ENCODE measurements around the gene TGFBR2.
A peak's percentile ranks its signal among the peaks of the same experiment; 100 is the strongest.

Gene TGFBR2

DNA sequence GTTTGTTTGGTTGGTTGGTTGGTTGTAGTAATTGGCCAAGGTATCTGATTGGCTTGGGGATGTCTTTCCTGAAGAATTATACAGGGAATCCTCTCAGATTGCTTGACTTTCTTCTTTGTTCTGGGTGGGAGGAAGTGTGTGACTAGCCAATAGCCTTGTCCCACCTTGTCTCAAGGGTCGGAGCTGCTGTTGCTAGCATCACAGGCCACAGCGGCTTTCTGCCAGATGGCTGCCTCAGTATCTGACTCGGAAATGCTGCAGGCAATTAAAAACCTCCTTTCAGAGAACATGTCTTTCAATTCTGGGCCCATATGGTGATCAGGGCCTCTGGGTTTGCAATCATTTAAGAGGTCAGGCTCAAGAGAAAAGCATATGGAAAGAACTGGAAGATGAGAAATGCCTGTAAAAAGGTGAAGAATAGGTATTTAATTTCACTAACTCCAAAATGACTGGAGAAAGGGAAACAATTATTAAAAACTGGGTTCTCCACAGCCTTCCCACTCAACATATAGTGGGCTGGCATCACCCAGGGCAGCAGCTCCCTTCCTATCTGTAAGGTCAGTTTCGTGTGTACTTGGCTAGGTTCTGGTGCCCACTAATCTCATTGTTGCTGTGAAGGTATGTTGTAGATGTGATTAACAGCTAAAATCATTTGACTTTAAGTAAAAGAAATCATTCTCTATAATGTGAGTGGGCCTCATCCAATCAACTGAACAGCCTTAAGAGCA, 32.4 kb downstream of the TGFBR2 start:
- DNase-seq: no peak

DNA sequence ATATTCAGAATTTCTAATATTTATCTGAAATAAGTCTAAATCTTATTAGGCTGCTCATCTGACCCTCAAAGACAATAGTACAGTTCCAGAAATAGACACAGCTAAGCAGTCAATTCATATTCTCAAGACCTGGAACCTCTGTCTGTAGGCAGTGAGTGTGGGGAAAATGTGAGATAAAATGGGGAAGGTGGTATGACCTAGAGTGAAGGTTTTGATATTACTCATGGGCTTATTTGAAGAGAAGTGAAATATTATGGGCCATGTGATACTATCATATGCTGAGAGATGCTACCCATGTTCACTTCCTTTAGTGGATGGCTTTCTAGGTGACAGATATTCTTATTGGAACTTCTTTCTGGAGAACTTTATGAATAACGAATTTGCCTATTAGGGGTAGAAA, 33.5 kb downstream of the TGFBR2 start:
- peak in 1 of 2 donors; percentile 34 for DNase-seq

DNA sequence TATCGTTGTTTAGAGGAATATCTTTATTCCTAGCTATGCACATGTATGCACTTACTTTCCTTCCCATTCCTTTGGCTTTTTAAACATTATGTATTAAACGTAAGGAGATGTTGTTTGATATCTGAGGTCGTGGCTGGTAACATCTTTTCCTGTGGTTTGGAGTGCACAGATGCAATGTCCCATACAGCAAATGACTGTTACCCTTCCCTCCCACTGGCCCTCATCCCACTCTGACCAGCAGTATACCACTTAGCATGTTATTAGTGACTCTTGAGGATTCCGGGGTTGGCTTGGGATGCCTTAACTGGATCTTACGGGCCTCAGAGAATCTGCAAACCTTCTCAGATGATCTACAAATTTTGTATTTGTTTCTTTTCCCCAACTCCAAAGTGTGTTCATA, 34.5 kb downstream of the TGFBR2 start:
- no peak for DNase-seq

DNA sequence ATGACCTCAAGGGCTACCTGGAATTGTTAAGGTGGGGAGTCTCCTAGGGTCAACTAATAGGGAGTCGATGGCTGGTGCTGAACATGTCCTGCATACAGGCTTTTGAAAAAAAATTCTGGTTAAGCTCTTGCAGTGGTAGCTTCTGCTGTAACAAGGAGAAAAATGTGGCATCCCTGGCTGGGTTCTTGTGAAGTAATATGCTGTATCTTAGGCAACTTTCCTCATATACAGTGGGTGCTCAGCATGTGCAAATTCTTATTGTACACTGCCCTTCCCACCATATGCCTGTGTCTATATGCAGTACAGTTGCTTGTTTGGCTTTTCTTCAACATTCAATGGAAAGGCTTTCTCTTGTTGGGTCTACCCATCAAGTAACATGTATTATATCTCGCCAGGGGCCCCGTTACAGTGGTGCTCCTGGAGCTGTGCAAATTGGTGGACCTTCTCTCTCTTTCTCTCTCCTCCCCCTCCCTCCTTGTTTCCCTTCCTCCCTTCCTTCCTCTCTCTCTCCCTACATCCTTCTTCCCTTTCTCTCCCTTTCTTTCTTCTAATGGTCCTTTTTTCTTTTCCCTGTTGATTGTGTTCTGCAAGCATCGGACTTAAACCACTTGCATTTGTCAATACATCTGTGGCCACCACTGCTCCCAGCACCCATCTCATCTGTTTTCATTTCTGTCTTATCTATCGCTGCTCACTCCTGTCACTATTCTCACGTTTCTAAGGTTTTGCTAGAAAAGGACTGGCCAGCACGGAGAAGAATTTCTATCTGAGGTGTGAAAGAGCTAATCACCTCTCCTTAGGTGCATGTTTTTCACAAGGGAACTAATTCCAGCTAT, 35.2 kb downstream of the TGFBR2 start:
- no peak for DNase-seq

DNA sequence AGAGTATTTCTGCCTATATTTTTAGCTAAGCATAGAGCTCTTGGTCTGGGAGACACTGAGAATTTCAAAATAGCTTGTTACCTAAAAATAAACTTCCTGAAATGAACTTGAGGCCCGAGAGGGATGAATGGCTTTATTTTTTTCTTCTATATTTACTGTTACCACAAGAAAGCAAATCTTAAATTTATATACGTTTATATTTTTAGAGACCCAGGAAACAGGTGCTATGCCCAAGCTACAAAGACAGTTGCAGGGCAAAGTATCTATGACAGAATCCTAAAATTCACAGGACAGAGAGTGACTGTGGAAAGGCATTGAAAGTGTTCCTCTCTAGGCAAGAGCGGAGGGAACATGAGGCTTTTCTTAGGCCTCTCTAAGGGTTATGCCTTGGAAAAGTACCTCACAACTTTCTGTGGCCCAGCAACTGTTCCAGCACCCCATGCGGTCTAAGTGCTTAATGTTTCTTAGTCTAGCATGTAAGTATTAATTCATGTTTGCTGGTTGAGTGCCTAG, 36.5 kb downstream of the TGFBR2 start:
- no peak for DNase-seq

DNA sequence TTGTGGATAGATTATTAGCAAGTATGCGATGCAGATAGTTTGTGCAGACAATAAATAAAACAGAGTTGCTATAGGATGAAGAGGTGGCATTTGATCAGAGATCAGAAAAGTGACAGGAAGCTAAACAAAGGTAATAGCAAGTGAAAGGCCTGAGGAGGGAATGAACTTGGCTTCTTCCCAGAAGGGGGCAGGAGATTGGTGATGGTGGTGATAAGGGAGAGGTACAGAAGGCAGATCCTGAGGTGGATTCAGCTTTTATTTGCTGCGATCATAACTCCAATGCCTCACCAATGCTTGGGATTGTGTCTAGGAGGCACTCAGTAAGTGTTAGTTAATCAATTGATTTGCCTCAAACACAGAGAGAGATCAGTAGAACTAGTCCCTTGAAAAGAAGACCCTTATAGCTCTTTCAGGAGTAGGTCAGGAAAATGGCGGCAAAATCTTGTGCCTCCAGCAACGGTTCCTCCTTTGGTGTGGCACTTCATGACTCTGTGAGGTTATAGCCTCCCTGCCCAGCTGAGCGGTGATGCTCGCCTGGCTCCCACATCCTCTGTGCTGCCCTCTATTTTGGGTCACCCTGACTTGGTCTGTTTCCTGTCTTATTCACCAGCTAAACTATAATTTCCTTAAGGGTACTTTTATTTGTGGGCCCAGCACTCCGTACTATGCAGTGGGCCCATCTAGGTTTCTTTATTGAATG, 37.5 kb downstream of the TGFBR2 start:
- peak; percentile 39 to 56 for DNase-seq

DNA sequence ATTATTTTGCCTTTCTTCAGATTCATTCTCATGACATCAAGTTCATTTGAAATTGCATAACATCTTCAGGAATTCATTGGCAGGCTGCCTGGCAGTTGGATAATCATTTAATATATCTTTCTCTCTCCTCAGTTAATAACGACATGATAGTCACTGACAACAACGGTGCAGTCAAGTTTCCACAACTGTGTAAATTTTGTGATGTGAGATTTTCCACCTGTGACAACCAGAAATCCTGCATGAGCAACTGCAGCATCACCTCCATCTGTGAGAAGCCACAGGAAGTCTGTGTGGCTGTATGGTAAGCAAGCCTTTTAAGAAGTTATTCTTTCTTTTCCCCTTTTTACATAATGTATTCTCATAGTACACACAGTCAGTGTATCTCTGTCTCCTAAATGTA, 38.2 kb downstream of the TGFBR2 start:
- DNase-seq: peak; percentile 64 to 65

DNA sequence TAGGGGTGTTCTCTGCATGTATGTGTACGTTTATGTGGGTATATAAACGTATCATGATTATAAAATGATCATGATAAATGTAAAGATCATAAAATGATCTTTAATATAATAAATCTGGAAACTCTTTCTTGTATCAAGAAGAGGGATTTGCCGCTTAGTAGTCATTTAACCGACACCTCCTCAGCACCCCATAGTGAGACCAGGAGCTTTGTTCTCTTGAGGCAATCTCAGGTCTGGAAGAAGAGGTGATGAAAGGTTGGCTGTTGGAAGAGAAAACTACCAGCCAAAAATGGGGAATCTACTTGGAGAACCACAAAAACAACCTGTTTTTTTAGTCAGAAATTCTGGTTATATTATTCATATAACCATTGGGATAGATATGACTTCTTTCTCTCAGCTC, 38.7 kb downstream of the TGFBR2 start:
- no peak for DNase-seq

DNA sequence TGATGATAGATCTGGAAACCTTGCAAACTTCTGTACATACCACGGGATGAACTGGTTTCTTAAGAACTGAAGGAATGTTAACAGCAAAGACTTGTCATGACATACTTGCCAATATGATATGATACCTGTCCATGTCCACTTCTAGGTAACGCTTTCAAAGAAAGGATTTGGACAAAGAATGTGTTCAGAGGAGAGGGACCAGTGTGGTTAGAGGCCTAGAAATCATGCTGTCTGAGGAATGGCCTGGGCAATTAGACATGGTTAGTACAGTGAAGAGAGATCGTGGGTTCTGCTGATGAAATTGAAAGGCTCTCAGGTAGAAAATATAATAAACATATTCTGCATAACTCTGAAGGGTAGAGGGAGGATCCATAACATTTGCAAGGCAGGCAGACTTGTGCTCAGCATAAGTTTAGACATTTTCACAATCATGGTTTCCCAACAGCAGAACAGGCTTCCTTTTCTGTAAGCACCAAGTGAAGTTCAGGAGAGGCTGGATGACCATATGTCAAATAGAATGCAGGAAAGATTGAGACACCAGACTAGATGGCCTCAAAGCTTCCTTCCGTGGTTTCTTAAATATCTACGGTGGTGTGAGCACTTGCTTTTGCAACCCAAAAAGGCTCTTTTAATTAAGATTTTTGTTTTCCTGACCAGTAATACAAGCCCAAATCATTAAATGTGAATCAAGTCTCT, 39.9 kb downstream of the TGFBR2 start:
- DNase-seq: no peak

DNA sequence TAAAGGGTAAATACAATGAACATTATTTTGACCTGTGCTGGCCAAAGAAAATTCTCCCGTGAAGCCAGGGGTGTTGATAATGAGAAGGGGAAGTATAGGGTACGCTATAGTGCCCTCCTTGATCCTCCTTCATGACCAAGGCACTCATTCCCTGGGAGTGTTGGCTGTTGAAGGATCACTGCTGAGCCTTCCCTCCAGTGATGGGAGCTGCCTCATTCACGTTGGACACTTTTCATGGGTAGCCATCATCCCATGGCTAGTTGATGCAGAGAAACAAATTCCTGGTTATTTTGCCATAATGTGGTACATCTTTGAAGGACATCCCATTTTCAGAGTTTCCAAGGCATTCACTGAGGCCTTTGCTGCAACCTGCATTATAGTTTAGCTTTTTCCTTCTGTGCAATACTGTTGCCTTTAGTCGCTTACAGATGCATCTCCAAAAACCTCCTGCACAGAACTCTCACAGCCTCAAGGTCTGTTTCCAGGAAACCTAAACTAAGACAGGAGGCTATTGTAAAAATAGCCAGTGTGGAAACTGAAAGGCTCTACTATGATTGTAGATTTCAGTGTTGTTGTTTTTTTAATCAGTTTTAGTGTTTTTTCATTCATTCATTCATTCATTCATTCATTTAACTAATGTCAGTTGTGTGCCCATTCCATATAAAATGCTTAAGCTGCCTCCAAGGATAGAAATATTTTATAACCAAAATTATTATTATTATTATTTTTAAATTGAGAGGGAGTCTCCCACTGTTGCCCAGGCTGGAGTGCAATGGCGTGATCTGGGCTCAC, 40.8 kb downstream of the TGFBR2 start:
- no peak for DNase-seq

DNA sequence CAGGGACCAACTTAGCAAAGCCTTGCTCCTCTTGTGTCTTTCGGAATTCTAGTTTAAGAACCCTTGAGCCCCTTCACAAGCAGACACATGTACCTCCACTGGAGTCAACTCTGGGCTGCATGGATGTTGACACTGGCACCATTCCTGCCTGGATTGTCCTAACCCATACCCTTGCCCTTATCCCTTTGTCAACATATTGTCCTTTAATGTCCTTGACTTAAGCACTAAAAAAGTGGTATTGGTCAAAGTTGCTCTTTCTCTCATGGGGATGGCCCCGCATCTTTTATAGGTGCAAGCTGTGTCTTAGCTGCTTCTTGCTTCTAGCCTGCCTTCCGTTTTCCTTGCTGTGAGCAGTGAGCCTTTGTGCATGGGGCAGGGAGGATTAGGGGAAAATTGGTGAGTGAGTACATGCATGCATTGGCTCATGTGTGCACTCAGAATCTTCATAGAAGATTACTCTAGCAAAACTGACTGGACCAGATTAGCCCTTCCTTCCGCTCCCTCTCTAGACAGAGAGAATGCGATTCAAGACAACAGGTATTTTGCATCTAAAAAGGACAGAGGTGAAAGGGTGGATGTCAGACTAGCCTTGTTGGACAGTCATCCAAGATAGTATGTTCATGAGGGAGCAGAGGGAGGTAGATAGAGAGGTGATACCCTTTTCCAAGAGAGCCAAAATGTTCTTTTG, 42.4 kb downstream of the TGFBR2 start:
- DNase-seq: no peak

DNA sequence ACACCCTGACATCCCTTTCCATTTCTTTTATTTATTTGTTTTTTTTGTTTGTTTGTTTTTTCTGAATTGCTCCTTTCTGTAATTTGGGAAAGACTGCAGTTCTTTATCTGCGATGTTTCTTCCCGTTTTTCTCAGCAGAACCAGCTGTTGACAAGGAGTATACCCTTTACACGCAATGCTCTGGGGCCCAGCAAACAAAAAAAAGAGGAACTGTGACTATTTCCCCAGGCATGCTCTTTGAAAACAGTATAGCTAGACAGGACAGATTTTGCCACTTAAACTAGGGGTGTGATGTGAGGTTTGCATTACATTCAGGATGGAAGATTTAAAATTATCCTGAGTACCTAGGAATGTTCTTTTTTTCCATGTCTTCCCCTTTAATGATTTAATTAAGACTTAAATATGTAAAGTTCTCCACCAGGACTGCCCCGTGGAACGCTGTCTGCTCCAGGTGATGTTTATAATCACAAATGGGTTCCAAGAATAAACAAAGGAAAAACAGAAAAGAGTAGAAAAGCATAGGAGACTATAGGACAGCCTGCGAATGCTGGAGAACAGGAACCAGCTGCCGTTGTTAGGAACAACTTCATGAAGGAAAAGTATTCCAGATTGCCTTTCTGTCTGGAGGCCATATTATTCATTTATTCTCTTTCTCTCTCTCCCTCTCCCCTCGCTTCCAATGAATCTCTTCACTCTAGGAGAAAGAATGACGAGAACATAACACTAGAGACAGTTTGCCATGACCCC, 43.3 kb downstream of the TGFBR2 start:
- DNase-seq: no peak

DNA sequence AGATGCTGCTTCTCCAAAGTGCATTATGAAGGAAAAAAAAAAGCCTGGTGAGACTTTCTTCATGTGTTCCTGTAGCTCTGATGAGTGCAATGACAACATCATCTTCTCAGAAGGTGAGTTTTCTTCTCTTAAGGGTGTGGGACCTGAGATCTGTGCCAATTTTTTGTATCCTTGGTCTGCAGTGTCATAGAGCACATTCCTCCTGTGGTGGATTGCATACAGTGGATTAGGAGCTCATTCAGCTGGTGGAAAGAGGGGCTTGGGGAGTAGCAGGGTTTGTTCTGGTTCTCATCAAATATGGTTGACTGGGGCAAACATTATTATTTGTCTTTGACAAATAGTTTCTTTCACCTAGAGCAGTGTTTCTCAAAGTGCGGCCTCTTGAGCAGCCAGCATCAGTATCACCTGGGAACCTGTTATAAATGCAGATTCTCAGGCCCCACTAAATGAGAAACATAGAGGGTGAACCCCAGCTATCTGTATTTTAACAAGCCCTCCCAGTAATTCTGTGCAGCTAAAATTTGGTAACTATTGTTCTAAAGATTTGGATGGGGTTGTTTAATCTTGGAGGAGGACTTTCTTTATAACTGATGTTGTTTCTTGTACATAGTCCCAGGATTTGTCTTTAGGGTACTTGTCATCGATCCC, 44.1 kb downstream of the TGFBR2 start:
- DNase-seq: no peak

DNA sequence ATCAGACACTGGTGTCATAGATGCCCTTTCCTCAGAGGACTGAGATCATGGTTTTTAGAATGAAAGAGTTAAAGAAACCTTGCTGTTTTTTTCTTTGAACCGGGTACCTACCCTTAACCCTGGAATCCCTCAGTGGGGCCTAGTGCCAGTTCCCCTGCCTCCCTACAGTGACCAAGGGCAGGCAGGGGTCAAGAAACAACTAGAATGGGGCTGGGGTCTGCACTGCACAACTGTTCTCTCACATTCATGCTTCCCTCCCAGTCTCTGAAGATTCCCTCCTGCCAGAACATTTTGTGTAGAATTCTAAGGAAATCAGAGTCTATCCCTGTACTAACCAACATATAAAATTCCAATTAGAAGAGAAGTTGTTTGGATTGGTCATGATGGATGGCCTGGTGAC, 47.9 kb downstream of the TGFBR2 start:
- no peak for DNase-seq

DNA sequence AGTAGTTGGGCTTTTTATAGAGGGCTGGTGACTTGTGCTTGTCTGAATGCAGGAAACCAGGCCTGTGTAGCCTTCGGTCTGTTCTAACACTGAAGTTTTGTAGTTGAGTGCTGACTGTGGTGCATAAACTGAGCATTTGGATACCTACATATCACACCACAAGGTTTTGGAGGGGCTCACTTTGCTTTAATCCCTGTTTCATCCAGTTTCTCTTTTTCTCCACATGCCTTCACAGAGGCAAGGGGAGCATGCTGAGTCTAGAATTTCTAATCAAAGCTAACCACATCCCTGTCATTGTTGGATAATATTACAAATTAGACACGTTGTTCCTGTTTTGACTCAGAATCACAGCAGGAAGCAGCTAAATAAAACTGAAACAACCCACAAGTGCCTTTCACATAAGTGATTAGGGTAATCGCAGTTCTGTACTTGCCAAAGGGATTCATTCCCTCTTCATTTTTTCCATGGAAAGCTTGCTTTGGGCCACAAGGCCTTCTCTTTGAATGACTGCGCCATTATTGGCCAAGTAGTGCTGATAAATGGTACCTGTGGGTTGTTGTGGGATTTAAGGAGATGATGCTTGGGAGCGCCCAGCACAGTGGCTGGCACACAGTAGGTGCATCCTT, 48.9 kb downstream of the TGFBR2 start:
- DNase-seq: no peak

DNA sequence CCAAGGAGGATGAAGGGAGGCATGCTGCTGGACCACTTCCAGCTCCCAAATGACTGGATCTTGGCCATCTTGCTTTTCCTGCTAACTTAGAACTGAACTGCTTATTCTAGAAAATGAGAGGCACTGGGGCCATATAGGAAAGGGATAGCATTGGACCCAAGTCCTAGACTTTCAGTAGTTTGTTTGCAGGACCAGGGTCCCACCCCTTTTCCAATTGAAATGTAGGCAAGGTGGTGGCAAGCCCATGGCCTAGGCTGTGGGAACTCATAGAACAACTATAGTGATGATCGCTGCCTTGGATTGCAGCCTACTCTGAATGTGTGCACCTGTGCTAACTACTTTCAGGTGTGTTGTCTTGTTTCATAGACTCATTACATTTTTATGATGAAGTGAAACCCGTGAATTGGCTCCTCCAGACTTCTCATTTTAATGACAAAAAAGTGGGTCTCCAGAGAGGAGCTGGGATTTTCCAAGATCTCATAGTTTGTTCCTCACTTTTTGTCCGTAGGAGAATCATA, 50.3 kb downstream of the TGFBR2 start:
- no peak for DNase-seq

DNA sequence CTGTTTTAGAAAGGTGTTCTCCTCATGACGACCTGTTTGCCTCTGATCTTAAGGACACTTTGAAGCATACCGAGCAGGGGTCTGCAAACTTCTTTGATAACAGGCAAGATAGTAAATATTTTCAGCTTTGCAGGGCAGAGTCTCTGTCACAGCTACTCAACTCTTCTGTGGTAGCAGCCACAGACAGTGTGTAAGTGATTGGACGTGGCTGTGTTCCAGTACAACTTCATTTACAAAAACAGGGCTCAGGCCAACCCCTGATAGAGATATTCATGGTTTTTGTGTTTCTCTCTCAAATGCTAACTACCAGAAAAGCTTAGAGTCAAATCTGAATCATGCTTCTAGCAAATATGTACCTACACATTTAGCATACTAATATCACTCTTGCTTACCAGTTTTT, 51.5 kb downstream of the TGFBR2 start:
- DNase-seq: no peak

DNA sequence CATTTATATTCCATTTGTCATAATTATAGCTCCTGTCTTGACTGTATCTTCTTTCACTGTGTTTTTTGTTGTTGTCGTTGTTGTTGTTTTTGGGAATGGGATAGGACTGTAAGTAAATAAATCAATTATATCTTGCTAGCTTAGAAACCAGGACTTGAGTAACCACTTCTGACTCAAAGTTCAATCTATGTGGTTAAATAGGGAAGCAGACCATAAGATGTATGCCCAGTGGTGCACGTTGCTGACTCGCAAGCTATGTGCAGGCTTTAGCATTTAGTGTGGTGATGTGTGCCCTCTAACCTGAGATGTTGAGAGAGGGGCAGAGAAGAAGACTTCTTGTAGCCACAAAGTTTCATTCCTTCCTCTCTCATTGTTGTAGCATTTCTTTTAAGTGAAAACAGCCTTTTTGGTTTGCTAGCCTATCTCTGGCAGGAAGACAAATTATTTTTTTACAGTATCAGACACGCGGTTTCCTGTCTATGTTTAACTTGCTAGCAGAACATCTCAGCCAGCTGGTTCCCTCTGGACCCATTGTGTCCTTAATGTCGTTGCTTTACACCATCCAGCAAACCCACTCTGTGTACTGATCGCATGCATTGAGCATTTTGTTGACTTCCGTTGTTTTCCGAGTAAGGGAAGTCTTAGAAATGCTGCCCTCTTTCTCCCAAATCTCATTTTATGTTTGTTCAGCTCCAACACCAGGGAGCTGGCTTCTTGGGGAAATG, 52.1 kb downstream of the TGFBR2 start:
- peak in 1 of 2 donors; percentile 33 for DNase-seq
